ENCODE results near the gene CACNA1D.
"Not testable (repeated sequence)": the region's sequence is repeated elsewhere in the genome, so short reads cannot be mapped to it uniquely, and the experiment has no call there.

The CACNA1D gene

DNA sequence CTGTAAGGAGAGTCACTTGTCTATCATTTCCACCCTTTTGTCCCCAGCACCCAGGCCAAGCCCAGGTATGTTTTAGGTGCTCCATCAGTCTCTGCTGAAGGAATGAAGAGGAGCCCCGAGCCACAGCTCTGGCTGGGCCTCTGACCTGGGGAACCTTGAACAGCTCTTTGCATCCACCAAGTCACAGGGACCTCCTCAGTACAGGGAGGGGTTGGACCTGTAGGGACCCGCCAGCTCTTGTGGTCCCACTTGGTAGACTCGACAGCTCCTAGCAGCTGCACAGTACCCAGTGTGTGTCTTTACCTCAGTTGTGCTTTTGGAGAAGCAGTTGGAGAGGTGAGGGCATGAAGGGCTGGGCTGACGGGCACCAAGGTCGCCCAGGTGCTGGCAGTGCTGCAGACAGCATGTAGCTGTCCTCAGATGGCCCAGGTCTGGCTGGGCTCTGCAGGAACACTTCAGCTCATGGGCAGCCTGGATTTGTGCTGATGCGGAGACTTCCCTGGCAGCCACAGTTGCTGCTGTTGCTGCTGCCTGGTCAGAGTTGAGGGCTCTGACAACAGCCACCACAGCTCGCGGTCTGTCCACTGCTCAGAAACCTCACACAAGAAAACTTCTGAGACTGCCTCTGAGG, 123.6 kb downstream of the CACNA1D start:
- DNase-seq: no peak

DNA sequence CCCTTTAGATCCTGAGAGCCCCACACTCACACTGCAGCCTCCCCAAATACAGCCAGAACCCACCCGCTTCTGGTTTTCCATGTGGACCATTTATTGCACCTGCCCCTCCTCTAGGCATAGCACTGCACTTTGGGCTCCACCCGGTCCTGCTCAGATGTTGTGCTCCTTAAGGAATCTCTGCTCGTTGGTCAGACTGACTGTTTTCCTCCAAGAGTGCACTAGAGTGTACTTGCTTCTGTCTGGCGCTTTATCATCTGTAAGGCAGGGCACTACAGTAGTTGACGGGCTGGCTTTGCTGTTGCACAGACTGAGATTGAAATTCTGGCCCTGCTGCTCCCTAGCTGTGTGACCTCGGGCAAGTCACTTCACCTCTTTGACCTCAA, 124.1 kb downstream of the CACNA1D start:
- no peak for DNase-seq

DNA sequence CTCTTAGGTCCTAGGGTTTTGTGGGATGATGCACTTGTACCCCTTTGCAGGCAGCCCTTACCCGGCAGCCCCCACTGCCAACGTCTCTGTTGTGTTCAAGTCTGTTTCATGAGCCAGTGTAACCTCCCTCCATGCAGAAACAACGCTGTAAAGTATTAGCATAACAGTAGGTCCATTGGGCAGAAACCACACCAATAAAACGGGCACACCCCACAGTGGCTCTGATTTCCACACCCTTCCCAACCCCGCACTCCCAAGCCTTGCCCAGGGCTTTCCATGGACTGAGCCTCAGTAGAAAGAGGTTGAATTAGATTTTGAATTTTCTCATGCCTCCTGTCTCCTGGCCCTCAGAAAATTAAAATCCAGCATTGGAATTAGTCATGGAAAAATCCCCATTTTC, 124.5 kb downstream of the CACNA1D start:
- DNase-seq: no peak

DNA sequence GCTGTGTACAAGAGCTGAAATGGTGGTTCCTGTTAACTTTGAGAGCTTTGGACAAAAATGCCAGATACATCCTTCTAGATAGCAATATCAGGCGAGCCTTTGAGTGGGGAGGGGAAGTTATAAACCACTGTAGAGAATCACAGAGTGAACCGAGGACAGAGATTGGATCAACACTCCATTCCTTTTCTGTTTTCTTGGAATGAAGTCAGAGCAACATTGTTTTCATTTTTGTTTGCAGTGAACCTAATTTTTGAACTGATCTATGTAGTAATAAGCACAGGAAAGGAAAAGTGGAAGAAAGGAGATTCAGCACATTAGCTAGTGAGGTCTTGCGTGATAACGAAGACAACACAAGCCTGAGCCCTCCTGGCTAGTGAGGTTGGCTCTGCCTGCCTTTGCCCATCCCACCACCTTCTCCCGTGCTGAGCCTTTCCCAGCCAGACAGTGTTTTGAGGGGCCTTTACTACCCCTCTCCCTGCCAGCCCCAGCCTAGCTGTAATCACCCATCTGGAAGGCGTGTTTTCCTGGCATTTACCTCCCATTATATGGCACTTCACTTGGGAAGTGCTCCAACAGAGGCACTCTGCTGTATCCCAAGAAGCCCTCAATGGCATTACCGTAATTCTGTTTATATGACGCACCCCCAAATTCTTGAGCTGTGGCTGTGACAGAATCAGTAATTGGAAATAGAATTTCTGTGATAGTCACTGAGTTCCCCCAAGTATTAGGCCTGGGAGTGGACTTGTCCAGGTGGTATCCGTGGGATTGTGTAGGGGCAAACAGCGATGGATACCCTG, 129.8 kb downstream of the CACNA1D start:
- DNase-seq: no peak

DNA sequence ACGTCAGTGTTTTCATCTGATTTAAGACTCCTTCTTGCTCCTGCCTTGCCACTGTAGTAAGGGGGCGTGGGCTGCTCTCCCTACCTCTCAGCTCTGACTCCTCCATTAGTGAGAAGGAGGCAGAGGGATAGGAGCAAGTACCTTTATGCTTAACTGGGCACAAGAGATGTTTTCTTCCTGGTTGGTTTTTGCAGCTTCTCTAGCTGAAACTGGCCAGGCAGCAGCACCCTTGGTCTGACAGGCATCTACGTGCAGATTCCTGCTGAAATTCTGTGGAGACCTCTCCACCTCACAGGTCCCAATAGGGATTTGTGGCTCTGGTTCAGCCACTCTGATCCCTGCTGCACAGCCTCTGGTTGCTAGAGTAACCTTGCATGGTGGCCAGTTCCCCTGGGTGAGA, 132.5 kb downstream of the CACNA1D start:
- DNase-seq: no peak

DNA sequence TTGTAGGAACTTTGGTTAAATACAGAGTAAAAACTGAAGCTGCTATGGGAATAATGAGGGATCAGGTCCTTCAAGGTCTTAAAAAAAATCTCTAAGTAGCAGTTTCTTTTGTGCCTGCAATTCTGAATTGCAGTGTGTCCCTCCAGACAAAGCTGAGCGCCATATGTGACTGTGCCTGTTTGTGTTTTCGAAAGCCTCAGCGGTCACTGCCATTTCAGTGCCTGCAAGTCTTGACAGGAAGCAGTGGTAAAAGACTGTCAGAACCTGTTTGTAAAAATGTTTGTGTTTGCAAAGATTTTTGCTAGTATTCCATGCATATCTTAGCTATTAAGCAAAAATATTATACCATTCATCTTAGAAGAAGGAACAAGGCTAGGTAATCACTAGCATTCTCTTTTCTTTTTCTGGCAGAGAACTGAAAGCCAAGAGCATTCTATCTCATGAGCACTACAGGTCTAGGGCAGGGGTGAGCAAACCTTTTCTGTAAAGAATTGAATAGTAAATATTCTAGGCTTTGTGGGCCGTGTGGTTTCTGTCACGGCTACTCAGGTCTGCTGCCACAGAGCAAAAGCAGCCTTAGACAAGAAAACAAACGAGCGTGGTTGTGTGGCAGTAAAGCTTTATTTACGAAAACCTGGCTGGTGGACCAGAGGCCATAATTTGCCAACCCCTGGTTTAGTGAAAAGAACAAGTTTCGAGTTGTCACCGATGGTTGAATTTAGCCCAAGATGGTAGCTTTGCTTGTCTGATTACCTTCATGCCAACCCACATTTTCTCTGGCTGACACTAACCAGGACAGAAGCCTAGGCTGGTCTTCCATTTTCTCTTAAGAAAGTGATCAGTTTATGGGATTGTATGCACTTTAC, 134.4 kb downstream of the CACNA1D start:
- peak in 1 of 5 experiments; percentile 66 for DNase-seq

DNA sequence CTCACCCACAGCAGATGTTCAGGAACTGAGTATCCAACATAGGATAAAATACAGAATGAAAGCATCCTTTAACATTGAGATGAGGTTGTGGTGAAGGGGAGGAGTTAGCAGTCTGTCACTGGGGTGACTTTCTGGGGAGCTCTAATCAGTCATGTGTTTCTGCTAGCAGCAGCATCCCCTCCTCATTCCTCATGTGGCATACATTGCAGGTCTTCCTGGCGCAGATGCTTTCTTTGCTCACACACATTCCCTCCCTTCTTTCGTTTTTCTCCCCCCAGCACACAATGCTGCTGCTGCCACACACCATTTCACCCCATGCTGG, 135.0 kb downstream of the CACNA1D start:
- DNase-seq: peak in 1 of 5 experiments; percentile 38

DNA sequence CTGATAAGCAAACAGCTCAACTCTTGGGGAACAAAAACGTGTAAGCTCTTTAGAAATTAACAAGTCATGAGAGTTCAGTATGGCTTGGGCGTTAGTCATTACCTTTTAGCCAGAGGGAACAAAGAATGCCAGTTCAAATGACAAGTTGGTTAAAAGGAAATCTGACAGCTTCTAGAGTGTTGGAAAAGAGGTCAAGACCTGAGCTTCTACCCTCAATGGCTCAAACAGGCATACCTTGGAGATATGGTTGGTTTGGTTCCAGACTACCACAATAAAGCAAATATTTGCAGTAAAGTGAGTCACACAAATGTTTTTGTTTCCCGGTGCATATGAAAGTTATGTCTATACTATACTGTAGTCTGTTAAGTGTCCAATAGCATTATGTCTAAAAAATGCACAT, 136.1 kb downstream of the CACNA1D start:
- no peak for DNase-seq

DNA sequence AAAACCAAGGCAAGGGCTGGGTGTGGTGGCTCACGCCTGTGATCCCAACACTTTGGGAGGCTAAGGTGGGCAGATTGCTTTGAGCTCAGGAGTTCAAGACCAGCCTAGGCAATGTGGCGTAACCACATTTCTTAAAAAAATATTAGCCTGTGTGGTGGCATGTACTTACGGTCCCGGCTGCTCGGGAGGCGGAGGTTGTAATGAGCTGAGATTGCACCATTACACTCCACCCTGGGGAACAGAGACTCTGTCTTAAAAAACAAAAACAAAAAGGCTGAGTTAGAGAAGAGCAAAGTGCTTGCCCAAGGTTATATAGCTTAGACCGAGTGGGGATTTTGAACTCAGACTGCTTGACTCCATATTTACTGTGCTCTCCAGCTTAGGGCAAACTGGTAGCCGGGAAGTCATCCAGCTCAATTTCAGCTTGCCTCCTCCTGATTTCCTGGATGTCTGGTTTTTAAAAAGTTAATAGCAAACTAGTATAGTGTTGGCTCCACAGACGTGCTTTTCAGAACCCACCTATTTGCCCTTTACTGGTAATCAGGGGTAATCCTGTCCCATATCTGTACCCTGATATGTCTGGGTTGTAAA, 138.9 kb downstream of the CACNA1D start:
- DNase-seq: no peak

DNA sequence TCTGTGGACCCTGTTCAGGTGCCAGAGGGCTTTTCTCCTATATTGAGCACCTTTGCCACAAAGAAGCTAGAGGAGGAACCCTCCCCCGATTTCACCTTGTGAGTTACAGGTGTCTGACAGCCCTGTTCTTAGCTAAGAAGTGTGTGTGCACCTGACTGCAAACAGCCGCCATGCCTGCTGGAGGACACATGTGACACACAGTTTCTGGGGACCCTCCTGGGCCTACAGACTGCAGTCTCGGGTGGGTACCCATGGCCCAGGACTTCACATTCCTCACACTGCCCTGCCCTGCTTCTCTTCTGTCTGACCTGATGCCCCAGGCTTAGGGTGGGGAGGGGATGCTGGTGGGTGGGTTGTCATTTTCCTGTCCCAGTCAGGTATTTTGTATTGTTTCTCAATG, 140.6 kb downstream of the CACNA1D start:
- no peak for DNase-seq

DNA sequence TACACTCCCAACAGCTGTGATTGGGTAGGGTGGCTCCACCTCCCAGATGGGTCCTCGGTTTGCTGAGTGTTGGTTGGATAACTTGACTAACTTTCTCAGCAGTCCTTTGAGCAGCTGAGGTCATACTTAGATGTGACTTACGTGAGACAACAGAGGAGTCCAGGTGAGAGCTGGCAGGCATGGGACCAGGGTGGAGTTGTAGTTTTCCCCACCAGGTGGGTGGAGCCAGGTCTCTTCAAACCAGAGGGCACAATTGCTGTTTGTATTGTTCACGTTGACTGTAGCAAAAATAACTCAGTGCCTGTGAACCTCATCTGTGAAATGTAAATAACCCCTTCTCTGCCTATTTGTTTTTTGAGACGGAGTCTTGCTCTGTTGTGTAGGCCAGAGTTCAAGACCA, 144.4 kb downstream of the CACNA1D start:
- DNase-seq: not testable (repeated sequence)

DNA sequence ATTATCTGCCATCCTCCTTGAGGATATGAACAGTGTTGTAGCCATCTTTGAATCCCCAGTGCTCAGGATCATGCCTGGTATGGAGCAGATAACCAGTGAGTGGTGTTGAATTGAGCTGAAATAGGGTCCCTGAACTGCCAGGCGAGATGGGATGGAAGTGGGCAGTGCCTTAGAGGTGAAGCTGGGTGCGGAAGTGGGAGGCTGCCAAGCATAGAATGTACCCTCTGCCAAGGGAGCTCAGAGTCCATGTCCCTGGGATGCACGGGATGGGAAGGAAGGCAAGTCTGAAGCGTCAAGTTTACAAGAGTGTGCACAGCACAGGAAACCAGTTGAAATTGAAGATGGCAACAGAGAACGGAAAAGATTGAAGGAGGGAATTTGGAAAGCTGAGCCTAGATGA, 147.0 kb downstream of the CACNA1D start:
- DNase-seq: no peak

DNA sequence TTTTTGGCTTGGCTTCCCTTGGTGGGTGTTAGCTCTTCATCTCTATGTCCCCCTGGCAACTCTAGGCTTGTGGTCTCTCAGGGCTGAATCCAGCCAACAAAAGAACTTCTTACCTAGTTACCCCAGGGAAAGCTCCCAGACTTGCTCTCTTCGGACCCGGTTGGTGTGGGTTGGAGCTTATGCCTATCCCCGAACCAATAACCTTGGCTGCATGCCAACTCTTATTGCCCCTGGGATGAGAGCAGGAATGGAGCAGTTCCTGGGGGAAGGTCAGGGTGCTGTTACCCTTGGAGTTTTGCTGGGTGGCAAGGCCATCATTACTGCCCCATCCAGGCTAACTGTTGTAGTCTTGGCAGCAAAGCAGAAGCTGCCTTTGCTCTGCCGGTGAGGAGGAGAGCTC, 147.8 kb downstream of the CACNA1D start:
- DNase-seq: no peak

DNA sequence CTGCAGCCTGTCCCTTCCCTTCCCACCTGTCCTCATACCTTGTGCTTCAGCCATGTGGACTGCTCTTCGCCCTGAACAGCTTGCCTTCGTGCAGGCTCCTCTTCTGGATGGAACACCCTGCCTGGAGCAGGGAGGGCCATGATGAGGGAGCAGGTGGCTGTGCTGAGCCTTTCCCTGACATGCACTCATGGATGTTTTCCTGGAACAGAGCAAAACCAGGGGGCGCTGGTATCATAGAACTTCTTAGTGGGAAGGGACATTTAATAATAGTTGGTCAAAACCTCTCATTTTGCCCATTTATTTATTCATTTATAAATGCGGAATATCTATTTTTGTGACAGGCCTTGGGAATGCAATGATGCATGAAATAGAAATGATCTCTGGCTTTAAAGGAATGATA, 149.3 kb downstream of the CACNA1D start:
- no peak for DNase-seq

DNA sequence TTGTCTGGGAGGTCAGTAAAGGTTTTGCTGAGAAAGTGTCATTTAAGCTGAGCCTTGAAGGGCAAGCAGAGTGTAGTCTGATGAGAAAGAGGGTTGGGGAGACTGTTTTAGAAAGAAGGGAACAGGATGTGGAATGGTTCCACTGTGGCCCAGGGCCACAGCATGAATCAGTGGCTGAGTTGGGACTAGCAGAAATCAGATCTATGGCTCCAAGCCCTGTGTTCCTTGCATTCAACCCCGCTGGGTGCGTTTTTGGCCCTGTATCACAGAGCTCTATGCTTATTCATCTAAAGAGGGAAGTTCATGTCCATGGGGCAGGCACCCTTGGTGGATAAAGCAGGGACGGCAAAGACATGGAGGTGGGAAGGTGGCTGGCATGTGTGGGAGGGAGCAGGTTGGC, 151.3 kb downstream of the CACNA1D start:
- DNase-seq: no peak

DNA sequence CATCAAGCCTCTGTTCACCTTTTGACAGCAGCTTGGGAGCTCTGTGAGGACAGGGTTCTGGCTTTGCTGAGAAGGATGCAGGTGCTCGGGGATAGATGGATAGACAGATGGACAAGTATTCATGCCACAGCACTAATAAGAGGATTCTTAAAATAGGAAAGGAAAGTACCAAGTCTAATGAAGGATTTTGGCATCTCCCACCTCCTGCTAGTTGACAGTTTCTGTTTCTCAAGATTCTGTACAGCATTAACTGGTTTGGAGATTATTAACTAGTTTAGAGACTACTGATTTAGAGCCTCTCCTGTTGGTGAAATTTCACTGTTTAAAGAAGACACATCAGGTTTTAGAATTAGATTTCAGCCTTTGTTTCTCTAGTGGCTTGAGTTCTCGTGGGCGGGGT, 152.3 kb downstream of the CACNA1D start:
- no peak for DNase-seq

DNA sequence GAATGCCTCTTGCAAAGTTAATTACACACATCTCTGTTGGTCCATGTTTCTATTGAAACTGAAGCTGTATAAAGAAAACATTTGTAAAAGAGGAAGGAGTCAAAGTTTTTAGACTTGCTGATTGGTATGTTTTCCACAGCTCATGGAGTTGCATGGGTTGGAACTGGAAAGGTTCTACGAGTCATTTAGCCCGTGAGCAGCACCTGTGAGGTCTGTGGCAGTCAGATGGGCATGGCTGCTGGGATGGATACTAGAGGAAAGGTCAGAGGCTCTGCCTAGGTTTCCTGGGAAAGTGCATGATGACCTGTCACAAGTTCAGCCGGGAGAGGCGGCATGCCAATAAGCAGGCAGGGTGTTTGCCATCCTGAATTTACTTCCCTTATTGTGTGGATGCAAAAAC, 155.4 kb downstream of the CACNA1D start:
- DNase-seq: no peak

DNA sequence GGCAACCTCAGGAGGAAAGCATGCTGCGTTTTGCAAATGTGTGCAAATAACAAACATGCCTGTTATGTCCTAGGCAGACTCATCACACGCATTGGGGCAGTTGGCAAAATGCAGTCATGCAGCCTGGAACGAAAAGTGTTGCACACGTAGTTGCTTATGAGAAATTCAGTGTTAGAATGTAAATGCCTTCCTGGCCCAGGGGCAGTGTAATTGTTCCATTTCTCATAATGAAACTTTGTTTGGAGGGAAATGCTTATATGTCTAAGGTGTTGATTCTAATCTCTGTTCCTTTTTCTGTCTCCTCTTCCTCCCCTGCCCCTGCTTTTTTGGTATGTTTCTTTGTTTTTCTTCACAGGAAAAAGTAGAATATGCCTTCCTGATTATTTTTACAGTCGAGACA, 156.0 kb downstream of the CACNA1D start:
- DNase-seq: peak in 1 of 5 experiments; percentile 93

DNA sequence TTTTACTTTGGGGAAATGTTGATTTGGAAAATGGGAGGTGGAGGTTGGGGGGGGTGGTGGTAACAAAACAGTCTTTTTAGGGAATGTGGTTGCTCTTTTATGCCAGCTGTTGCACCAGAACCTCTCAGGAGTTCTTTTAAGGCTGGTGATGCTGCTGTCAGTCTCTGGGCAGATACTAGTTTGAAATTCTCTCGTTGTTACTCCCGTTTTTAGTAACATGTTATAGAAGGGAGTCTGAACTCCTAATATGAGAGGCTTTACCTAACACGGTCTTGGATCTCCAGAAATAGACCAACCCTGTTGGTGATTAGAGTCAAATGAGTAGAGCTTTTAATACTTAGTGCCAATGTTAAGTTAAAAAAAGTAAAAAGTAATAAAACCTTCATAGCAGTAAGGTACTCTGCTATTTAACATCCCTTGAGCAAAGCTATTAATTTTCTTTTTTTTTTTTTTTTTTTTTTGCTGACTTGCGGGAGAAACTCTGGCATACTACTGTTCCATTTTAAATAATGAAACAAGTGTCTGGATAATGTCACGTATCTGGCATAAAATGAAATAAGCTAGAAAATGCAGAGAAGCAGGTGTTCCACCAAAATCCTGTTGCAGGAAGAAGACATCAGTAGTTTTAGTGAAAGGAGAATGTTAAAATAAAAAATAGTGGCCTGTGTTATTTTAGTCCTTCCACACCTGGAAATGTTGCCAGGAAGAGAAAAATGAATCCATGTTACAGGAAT, 156.7 kb downstream of the CACNA1D start:
- DNase-seq: peak in 1 of 5 experiments; percentile 61

DNA sequence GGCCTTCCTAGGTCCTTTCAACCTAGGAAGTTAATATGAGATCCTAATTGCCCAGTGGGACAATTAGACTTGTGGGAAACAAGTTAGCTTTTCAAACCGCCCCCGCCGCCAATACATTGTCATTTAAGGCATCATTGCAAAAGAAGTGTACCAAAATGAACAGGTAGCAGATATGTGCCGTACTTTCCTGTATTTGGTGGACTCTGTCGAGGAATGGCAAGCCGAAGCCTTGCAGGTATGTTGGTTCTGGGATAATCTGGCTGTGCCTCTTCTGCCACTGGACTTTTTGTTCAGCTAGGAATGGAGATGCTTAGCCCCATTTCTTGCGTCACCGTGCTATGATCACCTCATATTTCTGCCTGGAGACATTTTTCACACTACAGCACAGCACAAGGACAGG, 157.5 kb downstream of the CACNA1D start:
- no peak for DNase-seq

DNA sequence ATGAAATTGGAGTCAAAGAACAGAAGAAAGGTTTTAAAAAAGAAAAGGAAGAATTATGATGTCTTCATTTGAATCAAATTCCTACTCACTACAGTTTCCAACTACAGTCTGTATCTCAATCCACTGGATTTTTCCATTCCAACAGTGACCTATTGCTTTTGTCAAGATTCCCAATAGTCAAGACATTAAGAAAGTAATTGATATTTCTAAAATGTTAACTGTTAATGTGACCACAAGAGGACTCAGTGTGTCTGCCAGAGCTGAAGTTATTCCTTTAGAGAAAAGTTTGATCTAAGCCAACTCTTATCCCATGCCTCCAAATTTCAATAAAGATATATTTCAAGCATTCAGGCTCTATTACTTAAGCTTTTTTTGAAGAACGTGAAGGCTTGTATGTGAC, 163.2 kb downstream of the CACNA1D start:
- no peak for DNase-seq

DNA sequence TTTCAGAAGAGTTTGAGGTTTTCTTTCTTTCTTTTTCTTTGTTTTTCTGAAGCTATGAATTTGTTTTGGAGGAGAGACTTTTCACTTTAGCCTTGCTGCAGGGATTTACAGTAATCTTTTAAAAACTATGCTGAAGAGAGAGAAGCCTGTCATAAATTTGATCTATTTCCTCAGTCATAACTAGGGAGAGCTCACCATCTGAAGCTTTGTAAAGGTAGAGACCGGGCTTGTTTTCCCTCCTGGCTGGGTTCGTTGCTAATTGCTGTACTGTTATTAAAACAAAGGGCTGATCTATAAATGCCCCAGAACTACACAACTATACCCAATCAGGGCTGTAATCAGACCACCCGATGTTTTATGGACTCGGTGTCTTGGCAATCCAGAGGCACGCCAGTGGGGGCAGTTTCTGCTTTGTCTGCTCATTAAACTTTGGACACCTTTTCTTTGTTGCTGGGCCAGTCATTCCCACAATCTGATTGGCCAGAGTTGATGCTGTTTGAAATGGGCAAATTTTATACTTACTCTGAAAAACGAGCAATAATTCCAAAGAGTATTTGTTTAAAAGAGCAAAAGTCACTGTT, 164.3 kb downstream of the CACNA1D start:
- DNase-seq: no peak
